Skeletal muscle tissue (tissue), 4 donors: Measurements from ENCODE around the gene SLX4IP. TPM values are rescaled to one million over a fixed set of nuclear protein-coding genes. Genes with fewer than 3 reads are reported as not detected.

Experiments
- H3K27ac ChIP-seq: one replicate; pipeline ENCODE4 v1.7.0; 2013; ENCODE audit warnings: mild to moderate bottlenecking, low read depth, low read length, inconsistent platforms
- H3K27me3 ChIP-seq, 3 donors: one replicate each; pipeline ENCODE4 v1.7.0; 2013; ENCODE audit warnings: low read length in 3 of 3; ENCODE audit not compliant: control insufficient read depth in 3 of 3, insufficient read depth in 3 of 3
- H3K36me3 ChIP-seq, 3 donors: one replicate each; pipeline ENCODE4 v1.7.0; 2013; ENCODE audit warnings: low read length in 3 of 3; ENCODE audit not compliant: control insufficient read depth in 3 of 3, insufficient read depth in 3 of 3
- H3K4me1 ChIP-seq, 3 donors: one replicate each; pipeline ENCODE4 v1.7.0; 2013; ENCODE audit warnings: low read length in 3 of 3, mild to moderate bottlenecking in 3 of 3; ENCODE audit not compliant: control insufficient read depth in 3 of 3, insufficient read depth in 3 of 3
- H3K4me3 ChIP-seq, 3 donors: one replicate each; pipeline ENCODE4 v1.7.0; 2013; ENCODE audit warnings: low read length in 3 of 3
- H3K9ac ChIP-seq, 3 donors: one replicate each; pipeline ENCODE4 v1.7.0; 2013; ENCODE audit warnings: low read length in 3 of 3, mild to moderate bottlenecking in 3 of 3, moderate library complexity in 2 of 3, low read depth in 1 of 3
- H3K9me3 ChIP-seq, 3 donors: one replicate each; pipeline ENCODE4 v1.7.0; 2013; ENCODE audit warnings: low read length in 3 of 3; ENCODE audit not compliant: control insufficient read depth in 3 of 3
- total RNA-seq: library from RNA; depleted of rRNA; stranded (reverse); fragments of >200 nt; gene quantifications from one replicate; pipeline ENCODE4 v1.2.3, GENCODE V29; 2014
- donor health status: Osteomylitis.

SLX4IP gene
- total RNA-seq, 1 donor from 2014 or later = 4.2 TPM

DNA sequence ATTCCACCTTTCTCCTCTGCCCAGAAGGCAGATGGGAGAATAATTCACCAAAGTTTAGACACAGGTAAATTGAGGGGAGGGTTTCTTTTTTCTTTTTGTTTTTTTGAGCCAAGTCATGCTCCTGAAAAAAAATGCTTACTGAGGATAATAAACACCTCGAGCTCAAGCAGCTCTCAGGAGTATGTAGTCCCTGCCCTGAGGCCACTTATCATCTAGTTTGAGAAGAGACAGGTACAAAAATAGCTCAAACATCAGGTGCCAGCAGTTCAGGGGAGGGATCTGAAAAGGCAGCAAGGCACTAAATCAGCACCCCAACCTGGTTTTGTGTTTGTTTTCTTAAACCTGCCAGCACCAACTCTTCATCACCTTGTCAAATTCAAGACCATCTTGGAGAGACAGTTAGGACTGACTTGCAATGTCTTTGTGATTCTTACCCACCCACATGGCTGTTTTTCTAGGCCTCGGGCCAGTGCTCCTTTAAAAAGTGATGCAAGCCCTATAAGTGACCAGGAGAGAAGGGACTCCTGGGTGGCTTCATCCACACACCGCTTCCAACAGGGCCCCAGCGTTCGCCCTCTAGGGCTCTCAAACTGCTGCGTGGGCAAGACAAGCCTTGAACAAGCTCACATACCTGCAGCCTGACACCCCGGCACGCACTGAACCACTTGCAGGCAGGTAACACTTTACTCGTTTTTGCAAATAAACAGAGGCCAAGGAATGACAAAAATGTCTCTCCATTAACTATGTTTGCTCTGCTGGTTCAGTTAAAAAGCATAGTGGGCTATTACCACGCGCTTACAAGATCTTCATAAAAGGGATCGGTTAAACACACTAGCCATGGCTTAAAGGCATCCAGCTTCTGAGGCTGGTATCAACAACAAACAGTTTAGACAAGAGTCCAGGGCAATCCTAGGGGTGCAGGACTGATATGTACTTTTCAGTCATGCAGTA is 224.8 kb downstream of the SLX4IP start:
- H3K36me3 ChIP-seq = peaks cover 15 to 54% (median 30%) of the 10 kb centered on the region in 3 donors
- H3K9ac ChIP-seq = peak overlapping the region in 1 of 3 donors; percentile 55
- peak overlapping the region in 2 of 3 donors; percentile 25 to 60 for H3K4me3 ChIP-seq
- H3K27ac ChIP-seq = peak overlapping the region; percentile 73
- H3K9me3 ChIP-seq = no peaks in the 10 kb centered on the region
- H3K4me1 ChIP-seq = peaks cover 46 to 59% (median 48%) of the 10 kb centered on the region in 3 donors
- H3K27me3 ChIP-seq = no peaks in the 10 kb centered on the region

GRCh38 chr20:10660661-10661060 is 225.6 kb downstream of the SLX4IP start:
- H3K4me3 ChIP-seq = peak overlapping the region; percentile 25 to 60 (median 41)
- H3K4me1 ChIP-seq = peaks cover 49 to 59% (median 51%) of the 10 kb centered on the region in 3 donors
- peaks cover 15 to 47% (median 30%) of the 10 kb centered on the region in 3 donors for H3K36me3 ChIP-seq
- no peaks in the 10 kb centered on the region for H3K9me3 ChIP-seq
- H3K27me3 ChIP-seq = no peaks in the 10 kb centered on the region
- peak overlapping the region in 1 of 3 donors; percentile 55 for H3K9ac ChIP-seq
- H3K27ac ChIP-seq = peak overlapping the region; percentile 73

GRCh38 chr20:10661261-10661660 is 226.2 kb downstream of the SLX4IP start:
- Histone ChIP-seq H3K27me3 (no peaks in the 10 kb centered on the region), H3K4me3 (no peak overlapping the region), H3K36me3 (peaks cover 15 to 41% (median 28%) of the 10 kb centered on the region in 3 donors), H3K4me1 (peaks cover 54 to 62% (median 54%) of the 10 kb centered on the region in 3 donors), H3K9ac (peak overlapping the region in 1 of 3 donors; percentile 55), H3K27ac (peak overlapping the region; percentile 73), H3K9me3 (no peaks in the 10 kb centered on the region)

GRCh38 chr20:10662151-10662550 is 227.0 kb downstream of the SLX4IP start:
- Histone ChIP-seq H3K4me3 (no peak overlapping the region), H3K4me1 (peaks cover 62 to 67% (median 63%) of the 10 kb centered on the region in 3 donors), H3K27ac (peak overlapping the region; percentile 31), H3K27me3 (no peaks in the 10 kb centered on the region), H3K9ac (no peak overlapping the region), H3K9me3 (no peaks in the 10 kb centered on the region), H3K36me3 (peaks cover 15 to 39% (median 28%) of the 10 kb centered on the region in 3 donors)

DNA sequence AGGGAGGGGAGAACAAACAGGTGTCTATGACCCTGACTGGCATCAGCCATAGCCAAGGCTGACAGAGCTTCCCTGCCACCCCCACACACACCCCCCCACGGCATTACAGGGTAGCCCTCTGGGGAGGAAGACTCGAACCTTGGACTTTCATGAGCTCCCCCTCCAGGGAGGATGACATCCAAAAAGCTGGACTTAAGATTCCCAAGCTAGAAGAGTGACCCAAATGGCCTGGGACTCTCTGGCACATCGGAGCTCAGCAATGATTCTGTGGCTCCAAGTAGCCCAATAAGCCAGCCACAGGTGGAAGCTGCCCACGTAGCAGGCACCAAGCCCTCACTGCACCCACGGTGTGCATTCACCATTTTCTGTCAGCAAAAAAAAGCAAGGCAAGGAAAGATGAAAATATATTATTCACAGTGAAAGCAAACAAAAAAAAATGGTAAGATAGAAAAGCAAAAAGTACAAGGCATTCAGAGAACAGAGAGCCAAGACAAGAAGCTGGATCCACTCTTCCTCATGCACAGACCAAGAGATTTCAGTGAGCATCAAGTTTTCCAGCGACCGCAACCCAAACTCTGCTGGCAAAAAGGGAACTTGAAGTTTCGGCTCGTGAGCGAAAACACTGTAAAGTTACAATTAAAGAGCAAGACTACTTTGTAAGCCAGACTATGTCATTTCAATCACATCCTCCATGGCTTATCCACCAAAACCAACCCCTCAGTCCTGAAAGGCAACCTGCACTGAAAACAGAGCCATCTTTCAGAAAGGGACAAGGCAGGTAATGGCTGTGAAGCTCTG is 227.8 kb downstream of the SLX4IP start:
- no peaks in the 10 kb centered on the region for H3K9me3 ChIP-seq
- H3K4me3 ChIP-seq = no peak overlapping the region
- peak overlapping the region; percentile 31 for H3K27ac ChIP-seq
- peaks cover 15 to 40% (median 28%) of the 10 kb centered on the region in 3 donors for H3K36me3 ChIP-seq
- H3K9ac ChIP-seq = no peak overlapping the region
- H3K4me1 ChIP-seq = peaks cover 66 to 70% (median 68%) of the 10 kb centered on the region in 3 donors
- H3K27me3 ChIP-seq = no peaks in the 10 kb centered on the region

DNA sequence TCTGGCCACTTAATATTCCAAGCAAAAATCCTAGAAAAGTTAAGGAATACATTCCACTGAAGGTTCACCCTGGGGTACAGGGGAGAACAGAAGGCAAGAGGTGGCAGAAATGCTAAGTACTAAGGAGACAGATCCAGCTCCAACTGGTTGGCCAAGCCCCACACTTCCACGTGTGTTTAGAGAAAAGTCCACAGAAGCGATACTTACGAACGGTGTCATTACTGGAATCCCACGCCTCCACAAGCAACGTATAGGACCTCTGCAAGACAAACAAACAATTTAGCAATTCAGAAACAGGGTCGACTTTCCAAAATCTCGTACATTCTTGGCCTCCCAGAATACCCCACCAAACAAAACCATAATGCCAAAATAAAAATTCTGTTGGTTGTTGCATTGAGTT is 228.7 kb downstream of the SLX4IP start:
- H3K4me3 ChIP-seq = no peak overlapping the region
- H3K27me3 ChIP-seq = no peaks in the 10 kb centered on the region
- no peak overlapping the region for H3K9ac ChIP-seq
- H3K27ac ChIP-seq = peak overlapping the region; percentile 23
- peaks cover 15 to 37% (median 21%) of the 10 kb centered on the region in 3 donors for H3K36me3 ChIP-seq
- no peaks in the 10 kb centered on the region for H3K9me3 ChIP-seq
- H3K4me1 ChIP-seq = peaks cover 66 to 68% (median 67%) of the 10 kb centered on the region in 3 donors

DNA sequence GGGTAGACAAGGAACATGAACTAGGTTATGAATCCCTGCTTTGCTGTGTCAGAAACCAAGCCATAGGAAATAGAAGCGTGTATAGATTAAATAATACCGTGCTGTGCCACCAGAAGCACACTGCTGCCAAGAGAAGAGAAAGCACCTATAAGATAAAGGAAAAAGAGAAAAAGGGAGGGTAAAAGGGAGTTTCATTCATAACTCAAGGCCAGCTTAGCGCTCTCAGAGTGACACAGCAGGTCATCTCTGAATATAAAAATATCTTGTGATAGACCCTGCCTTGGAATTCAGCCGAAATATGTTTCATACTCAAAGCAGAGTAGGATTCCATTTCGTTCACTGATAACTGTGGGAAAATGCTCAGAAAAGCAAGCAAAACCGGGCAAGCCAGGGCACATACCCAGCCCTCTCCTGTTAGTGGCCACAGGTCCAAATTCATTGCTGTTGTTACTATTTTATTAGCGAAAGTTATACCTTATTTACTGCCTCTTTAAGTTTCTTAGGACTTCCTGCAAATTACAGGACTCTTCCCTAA is 230.0 kb downstream of the SLX4IP start:
- Histone ChIP-seq H3K4me3 (no peak overlapping the region), H3K27ac (peak overlapping the region; percentile 51), H3K9ac (peak overlapping the region in 1 of 3 donors; percentile 34), H3K27me3 (no peaks in the 10 kb centered on the region), H3K36me3 (peaks cover 15 to 35% (median 19%) of the 10 kb centered on the region in 3 donors), H3K4me1 (peaks cover 64 to 73% (median 69%) of the 10 kb centered on the region in 3 donors), H3K9me3 (no peaks in the 10 kb centered on the region)

DNA sequence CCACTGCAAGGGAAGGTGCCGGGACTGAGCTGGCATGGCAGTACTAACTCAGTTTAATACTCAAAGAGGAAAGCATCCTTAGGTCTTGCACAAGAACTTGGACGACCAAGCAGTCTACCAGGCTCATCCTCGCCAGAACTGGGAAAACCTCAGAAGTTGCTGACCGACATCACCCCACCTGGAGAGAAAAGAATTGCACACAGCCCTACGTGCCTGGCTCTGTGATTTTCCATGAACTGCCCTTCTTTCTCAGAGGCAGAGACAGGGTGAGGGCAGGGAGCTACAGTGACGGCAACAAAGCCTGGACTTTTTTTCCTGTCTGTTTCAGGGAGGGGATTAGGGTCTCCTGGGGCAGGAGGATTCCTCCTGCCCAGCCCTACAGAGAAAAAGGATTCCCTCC is 230.7 kb downstream of the SLX4IP start:
- Histone ChIP-seq H3K9me3 (no peaks in the 10 kb centered on the region), H3K4me3 (no peak overlapping the region), H3K27ac (peak overlapping the region; percentile 51)

DNA sequence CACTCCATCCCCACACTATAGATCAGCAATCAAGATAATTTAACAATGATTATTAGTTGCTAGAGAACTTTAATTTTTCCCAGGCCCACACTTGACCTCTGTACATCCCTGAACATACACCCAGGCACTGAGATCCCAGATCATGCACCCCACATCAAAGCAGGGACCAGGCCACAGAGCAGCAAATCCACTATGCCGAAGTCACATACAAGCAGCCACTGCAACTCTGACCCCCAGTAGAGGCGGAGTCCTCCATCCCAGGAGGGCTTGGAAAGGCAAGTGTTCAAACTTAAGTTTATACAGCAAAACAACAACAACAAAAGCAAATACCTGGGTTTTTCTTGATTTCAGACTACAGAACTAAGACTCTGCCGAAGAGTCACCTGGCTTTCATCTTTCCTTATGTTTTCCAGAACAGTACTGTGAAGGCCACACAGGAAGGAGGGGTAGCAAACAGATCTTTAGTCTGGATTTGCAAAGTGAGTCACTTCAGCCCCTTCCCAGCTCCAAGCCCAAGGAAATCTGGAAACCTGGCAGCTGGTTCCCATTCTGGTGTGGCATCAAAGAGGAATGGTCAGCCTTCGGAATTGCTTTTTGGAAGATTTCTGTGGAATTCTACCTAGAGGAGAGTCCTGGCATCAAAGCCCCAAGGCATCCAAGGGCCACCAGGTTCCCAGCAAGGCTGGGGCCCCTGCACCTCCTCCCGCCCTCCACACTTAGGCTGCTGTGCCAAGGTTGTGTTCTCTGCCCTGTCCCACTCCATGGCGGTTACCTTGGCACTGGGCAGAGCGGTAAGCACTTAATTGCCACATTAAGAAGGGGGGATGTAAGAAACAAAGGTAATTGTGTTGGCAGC is 231.3 kb downstream of the SLX4IP start:
- no peaks in the 10 kb centered on the region for H3K9me3 ChIP-seq
- H3K36me3 ChIP-seq = peaks cover 12 to 26% (median 14%) of the 10 kb centered on the region in 3 donors
- H3K4me3 ChIP-seq = peak overlapping the region; percentile 36 to 52 (median 39)
- H3K27me3 ChIP-seq = no peaks in the 10 kb centered on the region
- H3K4me1 ChIP-seq = peaks cover 51 to 69% (median 57%) of the 10 kb centered on the region in 3 donors
- peak overlapping the region; percentile 52 for H3K27ac ChIP-seq
- H3K9ac ChIP-seq = peak overlapping the region in 2 of 3 donors; percentile 27 to 46

More for the DNA sequence above, 230.7 kb downstream of the SLX4IP start:
- H3K27me3 ChIP-seq = no peaks in the 10 kb centered on the region
- peaks cover 57 to 70% (median 63%) of the 10 kb centered on the region in 3 donors for H3K4me1 ChIP-seq
- peak overlapping the region in 1 of 3 donors; percentile 46 for H3K9ac ChIP-seq
- peaks cover 15 to 33% (median 19%) of the 10 kb centered on the region in 3 donors for H3K36me3 ChIP-seq
